GM12873 (cell line): Measurements from ENCODE around the gene KNSTRN.

ENCODE experiments used
- TF ChIP-seq, protein P1 (sequence below): IDR thresholded peaks from 2 replicates; pipeline ENCODE4 v1.5.1; 2012; ENCODE audit warnings: low read depth, mild to moderate bottlenecking, moderate library complexity, low read length, control low read depth; ENCODE audit not compliant: insufficient read depth; ENCODE audit errors: missing control alignments

Gene KNSTRN

DNA sequence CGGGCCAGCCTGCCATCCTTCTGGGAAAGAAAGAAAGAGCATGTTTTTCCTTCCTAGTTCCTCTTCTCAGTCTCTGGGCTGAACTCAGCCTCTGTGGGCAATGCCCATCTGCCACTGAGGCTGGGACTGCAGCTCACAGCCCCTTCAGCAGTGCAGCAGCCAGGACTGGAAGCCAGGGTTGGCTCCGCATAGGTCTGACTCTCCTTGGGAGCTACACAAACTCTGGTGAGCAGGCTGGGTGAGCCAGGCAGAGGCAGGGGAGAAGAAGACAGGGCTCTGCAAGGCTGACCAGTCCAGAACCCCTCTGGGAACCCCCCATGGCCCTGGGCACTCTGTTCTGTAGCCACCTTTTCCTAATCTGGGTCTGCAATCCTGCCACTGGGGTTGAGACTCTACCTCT is 20.9 kb upstream of the KNSTRN start:
- TF ChIP-seq, protein P1, sequence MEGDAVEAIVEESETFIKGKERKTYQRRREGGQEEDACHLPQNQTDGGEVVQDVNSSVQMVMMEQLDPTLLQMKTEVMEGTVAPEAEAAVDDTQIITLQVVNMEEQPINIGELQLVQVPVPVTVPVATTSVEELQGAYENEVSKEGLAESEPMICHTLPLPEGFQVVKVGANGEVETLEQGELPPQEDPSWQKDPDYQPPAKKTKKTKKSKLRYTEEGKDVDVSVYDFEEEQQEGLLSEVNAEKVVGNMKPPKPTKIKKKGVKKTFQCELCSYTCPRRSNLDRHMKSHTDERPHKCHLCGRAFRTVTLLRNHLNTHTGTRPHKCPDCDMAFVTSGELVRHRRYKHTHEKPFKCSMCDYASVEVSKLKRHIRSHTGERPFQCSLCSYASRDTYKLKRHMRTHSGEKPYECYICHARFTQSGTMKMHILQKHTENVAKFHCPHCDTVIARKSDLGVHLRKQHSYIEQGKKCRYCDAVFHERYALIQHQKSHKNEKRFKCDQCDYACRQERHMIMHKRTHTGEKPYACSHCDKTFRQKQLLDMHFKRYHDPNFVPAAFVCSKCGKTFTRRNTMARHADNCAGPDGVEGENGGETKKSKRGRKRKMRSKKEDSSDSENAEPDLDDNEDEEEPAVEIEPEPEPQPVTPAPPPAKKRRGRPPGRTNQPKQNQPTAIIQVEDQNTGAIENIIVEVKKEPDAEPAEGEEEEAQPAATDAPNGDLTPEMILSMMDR: no peak

DNA sequence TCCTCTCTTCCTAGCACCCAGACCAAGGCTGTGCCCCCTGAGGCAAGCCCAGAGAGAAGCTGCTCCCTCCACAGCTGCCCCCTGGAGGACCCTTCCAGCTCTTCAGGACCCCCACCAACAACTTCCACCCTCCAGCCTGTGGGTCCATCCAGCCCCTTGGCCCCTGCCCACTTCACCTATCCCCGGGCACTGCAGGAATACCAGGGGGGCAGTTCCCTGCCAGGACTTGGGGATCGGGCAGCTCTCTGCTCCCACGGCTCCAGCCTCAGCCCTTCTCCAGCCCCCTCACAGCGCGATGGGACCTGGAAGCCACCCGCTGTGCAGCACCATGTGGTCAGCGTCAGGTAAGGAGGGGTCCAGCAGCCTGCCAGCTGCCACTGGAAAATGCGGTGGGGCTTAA is 18.9 kb upstream of the KNSTRN start:
- TF ChIP-seq, protein P1: no peak

DNA sequence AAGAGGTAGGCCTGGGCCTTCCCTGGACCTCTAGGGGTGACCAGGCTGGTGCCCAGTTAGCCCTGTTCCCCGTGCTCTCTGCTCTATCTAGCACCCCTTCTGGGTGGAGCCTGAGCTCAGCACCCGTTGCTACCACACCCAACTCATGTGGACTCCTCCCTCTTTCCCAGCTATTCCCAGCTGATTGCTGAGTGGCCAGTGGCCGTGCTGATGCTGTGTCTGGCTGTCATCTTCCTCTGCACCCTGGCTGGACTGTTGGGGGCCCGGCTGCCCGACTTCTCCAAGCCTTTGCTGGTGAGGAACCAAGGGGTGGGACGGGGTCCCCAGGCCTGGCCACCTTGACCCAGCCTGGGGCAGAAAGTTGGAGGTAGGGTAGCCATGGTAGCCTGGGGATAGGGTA is 18.3 kb upstream of the KNSTRN start:
- TF ChIP-seq, protein P1: no peak

DNA sequence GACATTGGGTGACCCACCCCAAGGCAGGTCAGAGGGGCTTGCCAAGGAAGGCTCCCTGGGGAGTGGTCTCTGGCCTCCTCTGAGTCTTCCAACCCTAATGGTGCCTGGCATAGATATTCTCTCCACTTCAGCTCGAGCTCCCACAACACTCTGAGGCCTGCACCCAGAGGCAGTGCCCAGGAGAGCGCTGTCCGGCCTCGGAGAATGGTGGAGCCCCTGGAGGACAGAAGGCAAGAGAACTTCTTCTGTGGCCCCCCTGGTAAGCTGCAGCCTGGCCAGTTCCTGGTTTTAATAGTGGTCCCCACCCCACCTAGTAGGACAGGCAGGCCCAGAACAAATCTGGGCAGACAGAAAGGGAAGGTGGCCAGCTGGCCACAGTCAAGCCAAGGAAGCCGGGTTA is 17.5 kb upstream of the KNSTRN start:
- TF ChIP-seq, protein P1: no peak

DNA sequence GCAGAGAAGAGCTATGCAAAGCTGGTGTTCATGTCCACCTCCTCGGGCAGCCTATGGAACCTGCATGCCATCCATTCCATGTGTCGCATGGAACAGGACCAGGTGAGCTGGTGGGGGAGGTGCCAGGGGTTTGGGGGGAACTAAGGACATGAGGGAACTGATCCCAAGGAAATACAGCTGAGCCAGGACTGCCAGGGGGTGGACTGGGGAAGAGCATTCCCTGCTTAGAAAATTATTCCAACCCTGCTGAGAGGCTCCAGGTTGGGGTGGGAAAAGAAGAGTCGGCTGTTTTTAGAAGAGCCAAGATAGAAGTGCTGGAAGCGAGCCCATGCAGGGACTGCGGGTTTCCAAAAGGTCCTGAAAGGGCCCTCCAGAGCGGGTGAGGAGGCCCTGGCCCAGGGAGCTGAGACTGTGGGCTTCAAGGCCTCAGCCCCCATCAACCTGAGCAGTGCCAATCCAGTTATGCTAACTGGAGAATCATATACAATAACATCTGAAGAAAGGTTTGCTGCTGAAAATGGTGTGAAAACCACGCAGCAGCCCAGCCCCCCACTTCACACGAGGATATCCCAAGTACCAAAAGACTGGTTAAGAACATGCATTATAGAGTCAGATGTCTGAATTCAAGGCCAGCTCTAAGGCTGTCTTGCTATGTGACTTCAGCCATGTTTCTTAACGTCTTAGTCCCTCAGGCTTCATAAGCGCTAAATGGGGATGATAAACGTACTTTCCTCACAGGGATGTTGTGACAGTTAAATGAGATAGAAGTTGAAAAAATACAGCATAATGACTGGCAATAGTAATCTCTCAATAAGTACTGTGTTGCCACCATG is 16.7 kb upstream of the KNSTRN start:
- TF ChIP-seq, protein P1: no peak

DNA sequence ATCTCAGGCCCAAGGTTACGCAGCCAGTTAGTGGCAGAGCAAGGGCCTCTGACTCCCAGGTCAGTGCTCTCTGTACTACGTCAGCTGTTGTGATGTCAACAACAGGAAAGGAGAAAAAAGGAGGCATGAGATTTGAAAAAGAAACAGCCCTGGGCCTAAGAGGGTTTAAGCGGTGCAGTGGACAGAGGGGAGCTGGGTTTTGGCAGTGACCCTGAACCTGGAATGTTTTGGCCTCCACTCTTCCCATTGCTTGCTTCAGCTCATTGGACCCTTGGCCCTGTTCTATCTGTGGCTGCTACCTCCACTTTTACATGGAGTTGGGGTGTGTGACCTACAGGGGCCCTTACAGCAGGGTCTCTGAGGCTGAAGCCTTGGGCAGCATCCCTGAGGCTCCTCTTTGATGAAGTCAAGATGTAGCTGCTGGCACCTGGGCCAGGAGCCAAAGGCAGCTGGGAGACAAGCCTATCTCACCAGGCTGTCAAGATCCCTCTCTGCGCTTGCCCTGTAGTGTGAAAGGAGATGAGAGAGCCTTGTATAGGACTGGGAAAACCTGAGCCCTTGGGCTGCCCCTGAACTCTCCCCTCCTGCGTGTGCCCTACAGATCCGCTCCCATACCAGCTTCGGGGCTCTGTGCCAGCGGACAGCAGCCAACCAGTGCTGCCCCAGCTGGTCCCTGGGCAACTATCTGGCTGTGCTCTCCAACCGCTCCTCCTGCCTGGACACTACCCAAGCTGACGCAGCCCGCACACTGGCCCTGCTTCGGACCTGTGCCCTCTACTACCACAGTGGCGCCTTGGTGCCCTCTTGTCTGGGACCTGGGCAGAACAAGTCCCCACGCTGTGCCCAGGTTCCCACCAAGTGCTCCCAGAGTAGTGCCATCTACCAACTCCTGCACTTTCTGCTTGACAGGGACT is 15.8 kb upstream of the KNSTRN start:
- TF ChIP-seq, protein P1: no peak

DNA sequence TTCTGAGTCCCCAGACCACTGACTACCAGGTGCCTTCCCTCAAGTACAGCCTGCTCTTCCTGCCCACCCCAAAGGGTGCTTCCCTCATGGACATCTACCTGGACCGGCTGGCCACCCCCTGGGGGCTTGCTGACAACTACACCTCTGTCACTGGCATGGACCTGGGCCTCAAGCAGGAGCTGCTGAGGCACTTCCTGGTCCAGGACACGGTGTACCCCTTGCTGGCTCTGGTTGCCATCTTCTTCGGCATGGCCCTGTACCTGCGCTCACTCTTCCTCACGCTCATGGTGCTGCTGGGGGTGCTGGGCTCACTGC is 15.2 kb upstream of the KNSTRN start:
- TF ChIP-seq, protein P1: no peak
